Activated CD8-positive, alpha-beta memory T cell treated with anti-CD3 and anti-CD28 coated beads for 4 hours (primary cell): Measurements from ENCODE around the gene PI4K2B.
"Not testable (repeated sequence)": the region's sequence is repeated elsewhere in the genome, so short reads cannot be mapped to it uniquely, and the experiment has no call there.

ENCODE experiments used
- DNase-seq, 2 donors: peaks; one replicate each; pipeline ENCODE4 v3.0.0-alpha.2; 2020; ENCODE audit warnings: low read depth in 2 of 2

Gene PI4K2B

GRCh38 chr4:25306518-25307057 is 72.8 kb downstream of the PI4K2B start:
- no peak for DNase-seq

GRCh38 chr4:25307596-25307995 is 73.8 kb downstream of the PI4K2B start:
- no peak for DNase-seq

- no peak for DNase-seq
Observed at GRCh38 chr4:25308306-25308705, 74.5 kb downstream of the PI4K2B start.

- DNase-seq, result no peak
Observed at GRCh38 chr4:25308761-25309160, 74.9 kb downstream of the PI4K2B start.

- no peak for DNase-seq
Observed at GRCh38 chr4:25310066-25310802, 76.4 kb downstream of the PI4K2B start.

GRCh38 chr4:25310803-25311166 is 77.0 kb downstream of the PI4K2B start:
- DNase-seq, result no peak

- peak; percentile 75 to 79 for DNase-seq
Observed at GRCh38 chr4:25312496-25313200, 78.8 kb downstream of the PI4K2B start, which contains the start of gene ZCCHC4. Gene ZCCHC4, plus strand, starts transcription at chr4:25312774. Its CDS starts 36 bp downstream, at chr4:25312810.

GRCh38 chr4:25313201-25313895 is 79.5 kb downstream of the PI4K2B start:
- no peak for DNase-seq

GRCh38 chr4:25320336-25320735 is 86.5 kb downstream of the PI4K2B start:
- no peak for DNase-seq

- no peak for DNase-seq
Observed at GRCh38 chr4:25320773-25321172, 86.9 kb downstream of the PI4K2B start.

GRCh38 chr4:25321703-25322102 is 87.9 kb downstream of the PI4K2B start:
- no peak for DNase-seq

- DNase-seq, result not testable (repeated sequence)
Observed at GRCh38 chr4:25328463-25328862, 94.6 kb downstream of the PI4K2B start.
